Colonic mucosa (tissue), 4 donors: Measurements from ENCODE around the gene LCNL1. TPM values are rescaled to one million over a fixed set of nuclear protein-coding genes. Genes with fewer than 3 reads are reported as not detected.

Experiments used
- DNase-seq: peaks from one replicate; pipeline ENCODE4 v3.0.0-alpha.2; 2020
- H3K27ac ChIP-seq: fragments of 200-600 bp; one replicate; pipeline ENCODE4 v1.8.0; 2021
- H3K27me3 ChIP-seq: fragments of 200-600 bp; one replicate; pipeline ENCODE4 v1.8.0; 2021
- H3K36me3 ChIP-seq: fragments of 200-600 bp; one replicate; pipeline ENCODE4 v1.8.0; 2021
- H3K4me1 ChIP-seq: fragments of 200-600 bp; one replicate; pipeline ENCODE4 v1.8.0; 2021; ENCODE audit warnings: mild to moderate bottlenecking
- H3K4me3 ChIP-seq: fragments of 200-600 bp; one replicate; pipeline ENCODE4 v1.8.0; 2021
- H3K9ac ChIP-seq, 2 donors: one replicate each; pipeline ENCODE4 v1.7.0; 2013; ENCODE audit warnings: control low read depth in 2 of 2, low read depth in 2 of 2, low read length in 2 of 2
- H3K9me3 ChIP-seq: fragments of 200-600 bp; one replicate; pipeline ENCODE4 v1.8.0; 2021
- intact Hi-C: fragments of 100-400 bp; cut with DNase I; formaldehyde crosslinking; loops from one replicate; pipeline ENCODE4 v1.14.1; 2022
- total RNA-seq, 2 donors: library from RNA; stranded (reverse); fragmentation: NEBNext Ultra II Directional in 1 of 2; extraction: Animal tissue kit (Norgen Biotek cat#: 25700) in 1 of 2; gene quantifications; one replicate each; pipeline ENCODE4 v1.2.1, GENCODE V29; 2021
- TF ChIP-seq, protein P1 (sequence below): fragments of 200-600 bp; IDR thresholded peaks from one replicate; pipeline ENCODE4 v1.8.0; 2022; ENCODE audit warnings: antibody characterized with exemption, mild to moderate bottlenecking
- donor health status: healthy.
- donor health status: DM: no; HTN: no; CAD: no.
- donor health status: DM: no; HTN: no; CAD: no.

Gene LCNL1
- total RNA-seq, 2 donors from 2014 or later: not detected

DNA sequence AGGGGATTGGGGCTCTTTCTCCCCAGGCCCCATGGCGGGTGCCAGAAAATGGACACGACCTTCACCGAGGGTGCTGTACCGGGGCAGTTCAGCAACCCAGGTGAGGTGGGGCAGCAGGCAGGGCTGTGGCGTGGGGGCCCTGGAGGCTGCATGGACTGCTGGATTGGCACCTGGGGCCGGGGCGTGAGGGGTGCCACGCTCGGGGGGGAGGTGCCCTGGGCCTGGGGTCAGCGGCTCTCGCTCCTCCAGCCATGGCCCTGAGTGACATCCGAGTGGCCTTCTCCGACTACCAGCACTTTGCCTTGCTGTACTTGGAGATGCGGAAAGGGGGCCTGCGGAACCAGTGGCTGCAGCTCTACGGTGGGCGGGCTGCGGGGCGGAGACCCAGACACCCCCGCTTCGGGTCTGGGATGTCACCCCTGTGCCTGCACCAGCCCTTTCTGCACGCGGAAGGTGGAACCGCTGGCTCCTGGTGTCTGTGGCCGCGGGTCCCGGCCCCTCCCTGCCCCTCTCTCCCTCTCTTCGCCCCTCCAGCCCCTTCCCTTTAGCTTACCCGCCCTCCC, 1.8 kb downstream of the LCNL1 start:
- intact Hi-C loops: no loop called here
- H3K4me1 ChIP-seq: no peaks in the 10 kb centered on the region
- no peak overlapping the region for H3K27ac ChIP-seq
- H3K9ac ChIP-seq: no peak overlapping the region
- TF ChIP-seq, protein P1, sequence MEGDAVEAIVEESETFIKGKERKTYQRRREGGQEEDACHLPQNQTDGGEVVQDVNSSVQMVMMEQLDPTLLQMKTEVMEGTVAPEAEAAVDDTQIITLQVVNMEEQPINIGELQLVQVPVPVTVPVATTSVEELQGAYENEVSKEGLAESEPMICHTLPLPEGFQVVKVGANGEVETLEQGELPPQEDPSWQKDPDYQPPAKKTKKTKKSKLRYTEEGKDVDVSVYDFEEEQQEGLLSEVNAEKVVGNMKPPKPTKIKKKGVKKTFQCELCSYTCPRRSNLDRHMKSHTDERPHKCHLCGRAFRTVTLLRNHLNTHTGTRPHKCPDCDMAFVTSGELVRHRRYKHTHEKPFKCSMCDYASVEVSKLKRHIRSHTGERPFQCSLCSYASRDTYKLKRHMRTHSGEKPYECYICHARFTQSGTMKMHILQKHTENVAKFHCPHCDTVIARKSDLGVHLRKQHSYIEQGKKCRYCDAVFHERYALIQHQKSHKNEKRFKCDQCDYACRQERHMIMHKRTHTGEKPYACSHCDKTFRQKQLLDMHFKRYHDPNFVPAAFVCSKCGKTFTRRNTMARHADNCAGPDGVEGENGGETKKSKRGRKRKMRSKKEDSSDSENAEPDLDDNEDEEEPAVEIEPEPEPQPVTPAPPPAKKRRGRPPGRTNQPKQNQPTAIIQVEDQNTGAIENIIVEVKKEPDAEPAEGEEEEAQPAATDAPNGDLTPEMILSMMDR: no peak
- H3K36me3 ChIP-seq: no peaks in the 10 kb centered on the region
- H3K27me3 ChIP-seq: peaks cover 25% of the 10 kb centered on the region
- no peak overlapping the region for H3K4me3 ChIP-seq
- DNase-seq: no peak
- H3K9me3 ChIP-seq: no peaks in the 10 kb centered on the region

DNA sequence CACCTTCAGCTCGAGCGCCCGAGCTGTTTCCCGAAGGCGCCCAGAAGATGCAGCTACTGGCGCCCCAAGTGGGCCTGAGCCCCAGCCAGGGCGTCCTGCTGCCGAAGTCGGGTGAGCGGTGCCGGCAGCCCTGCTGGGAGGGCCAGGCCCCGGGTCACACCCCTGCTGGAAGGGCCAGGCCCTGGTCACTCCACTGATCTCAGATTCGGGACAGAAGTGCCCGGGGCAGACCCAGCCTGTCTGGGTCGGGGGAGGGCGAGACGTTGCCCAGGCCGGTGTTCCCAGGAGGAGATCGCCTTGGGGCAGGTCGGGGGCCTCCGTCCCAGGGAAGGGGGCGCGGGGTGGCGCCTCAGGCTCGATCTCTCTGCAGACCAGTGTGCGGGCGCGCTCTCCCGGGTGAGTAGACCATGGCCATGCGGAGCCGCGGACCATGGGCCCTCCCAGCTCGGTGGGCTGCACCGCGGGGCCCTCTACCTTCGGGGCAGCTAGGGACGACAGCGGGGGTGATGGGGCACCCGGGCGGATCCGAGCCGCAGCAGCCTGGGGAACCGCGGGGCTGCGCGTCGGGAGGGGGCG, 2.3 kb downstream of the LCNL1 start:
- Histone ChIP-seq H3K27me3 (peaks cover 25% of the 10 kb centered on the region), H3K9ac (no peak overlapping the region), H3K4me1 (no peaks in the 10 kb centered on the region), H3K4me3 (no peak overlapping the region), H3K27ac (no peak overlapping the region), H3K9me3 (no peaks in the 10 kb centered on the region), H3K36me3 (no peaks in the 10 kb centered on the region)
- no peak for DNase-seq
- TF ChIP-seq, protein P1: no peak
- intact Hi-C loops: no loop called here

DNA sequence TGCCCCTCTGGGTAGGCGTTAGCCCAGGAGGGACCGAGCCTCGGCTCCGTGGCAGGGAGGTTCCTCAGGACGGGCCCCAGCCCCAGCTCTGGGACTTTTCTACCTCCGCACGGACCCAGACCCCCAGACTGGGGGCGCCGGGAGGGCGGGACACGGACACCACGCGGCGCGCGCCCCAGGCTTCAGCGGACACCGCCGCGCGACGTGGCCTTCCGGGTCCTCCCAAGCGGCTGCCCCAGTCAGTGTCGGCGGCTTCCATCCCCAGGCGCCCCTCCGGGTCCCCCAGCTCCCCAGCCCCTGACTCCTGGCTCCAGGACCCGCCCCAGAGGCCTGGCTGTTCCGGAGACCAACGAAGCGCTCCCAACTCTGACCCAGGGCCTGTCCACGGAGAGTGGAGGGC, 3.1 kb downstream of the LCNL1 start:
- H3K4me3 ChIP-seq: no peak overlapping the region
- peaks cover 25% of the 10 kb centered on the region for H3K27me3 ChIP-seq
- no peaks in the 10 kb centered on the region for H3K36me3 ChIP-seq
- no peak overlapping the region for H3K9ac ChIP-seq
- DNase-seq: no peak
- no peak overlapping the region for H3K27ac ChIP-seq
- no peaks in the 10 kb centered on the region for H3K9me3 ChIP-seq
- TF ChIP-seq, protein P1: no peak
- H3K4me1 ChIP-seq: no peaks in the 10 kb centered on the region
- intact Hi-C loops: no loop called here

DNA sequence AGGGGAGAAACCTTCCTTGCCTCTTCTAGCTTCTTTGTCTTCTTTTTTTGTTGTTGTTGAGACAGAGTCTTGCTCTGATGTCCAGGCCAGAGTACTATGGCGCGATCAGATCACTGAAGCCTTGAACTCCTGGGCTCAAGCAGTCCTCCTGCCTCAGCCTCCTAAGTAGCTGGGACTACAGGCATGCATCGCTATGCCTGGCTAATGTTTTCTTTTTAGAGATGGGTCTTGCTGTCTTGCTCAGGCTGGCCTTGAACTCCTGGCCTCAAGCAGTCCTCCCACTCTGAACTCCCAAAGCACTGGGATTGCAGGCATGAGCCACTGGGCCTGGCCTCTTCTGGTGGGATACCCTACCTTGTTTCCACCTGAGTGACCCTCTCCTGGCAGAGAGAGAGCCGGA, 6.1 kb downstream of the LCNL1 start:
- no peaks in the 10 kb centered on the region for H3K9me3 ChIP-seq
- no peaks in the 10 kb centered on the region for H3K36me3 ChIP-seq
- intact Hi-C loops: no loop called here
- no peak overlapping the region for H3K4me3 ChIP-seq
- no peak for DNase-seq
- peaks cover 23% of the 10 kb centered on the region for H3K27me3 ChIP-seq
- peaks cover 4% of the 10 kb centered on the region for H3K4me1 ChIP-seq
- TF ChIP-seq, protein P1: no peak
- no peak overlapping the region for H3K9ac ChIP-seq
- no peak overlapping the region for H3K27ac ChIP-seq

DNA sequence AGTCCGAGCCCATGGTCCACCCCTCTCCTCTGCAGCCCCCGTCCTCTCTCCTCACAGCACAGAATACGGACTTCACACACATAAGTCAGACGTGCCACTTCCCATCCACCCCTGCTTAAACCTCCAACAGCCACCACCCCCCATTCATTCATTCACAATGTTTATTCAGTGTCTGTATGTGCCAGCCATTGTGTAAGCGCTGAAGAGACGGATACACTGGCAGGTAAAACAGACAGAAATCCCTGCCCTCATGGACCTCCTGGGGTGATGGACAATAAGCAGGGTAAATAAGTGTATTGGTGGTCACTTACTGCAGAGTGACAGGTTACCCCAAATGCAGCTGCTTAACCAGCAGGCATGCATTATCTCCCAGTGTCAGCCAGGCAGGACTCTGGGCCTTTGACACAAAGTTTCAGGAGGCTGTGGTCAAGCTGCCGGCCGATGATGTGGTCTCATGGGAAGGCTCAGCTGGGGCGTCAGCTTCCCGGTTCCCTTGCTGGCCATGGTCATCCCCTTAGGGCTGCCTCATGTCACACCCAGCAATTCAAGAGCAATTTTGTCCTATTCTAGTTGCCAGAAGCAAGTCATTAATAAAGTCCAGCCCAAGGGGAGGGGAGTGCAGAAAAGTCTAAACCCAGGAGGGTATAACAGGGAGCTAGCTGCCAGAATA, 7.6 kb downstream of the LCNL1 start:
- intact Hi-C loops: no loop called here
- DNase-seq: no peak
- H3K4me1 ChIP-seq: peaks cover 4% of the 10 kb centered on the region

More for the DNA sequence above, 7.6 kb downstream of the LCNL1 start:
- TF ChIP-seq, protein P1: no peak
- H3K9ac ChIP-seq: no peak overlapping the region
- no peaks in the 10 kb centered on the region for H3K36me3 ChIP-seq
- peaks cover 10% of the 10 kb centered on the region for H3K27me3 ChIP-seq
- H3K4me3 ChIP-seq: no peak overlapping the region
- H3K9me3 ChIP-seq: no peaks in the 10 kb centered on the region
- no peak overlapping the region for H3K27ac ChIP-seq
